Transverse colon (tissue), 4 donors: ENCODE measurements around the gene AP1B1. TPM values are rescaled to one million over a fixed set of nuclear protein-coding genes. Genes with fewer than 3 reads are reported as not detected.
"Not testable (repeated sequence)": the region's sequence is repeated elsewhere in the genome, so short reads cannot be mapped to it uniquely, and the experiment has no call there.

Source experiments
- DNase-seq: peaks from one replicate; pipeline ENCODE4 v3.0.0-alpha.2; 2019
- H3K27ac ChIP-seq, 4 donors: fragments of 200-600 bp; sonication (generic); 2 replicates each; pipeline ENCODE4 v1.5.1; 2016 to 2018; ENCODE audit warnings: inconsistent platforms in 4 of 4
- H3K27me3 ChIP-seq: fragments of 200-600 bp; sonication (generic); 2 replicates; pipeline ENCODE4 v1.5.1; 2017; ENCODE audit warnings: inconsistent platforms
- H3K36me3 ChIP-seq, 4 donors: fragments of 200-600 bp; sonication (generic); 2 replicates each; pipeline ENCODE4 v1.5.1; 2017 to 2019; ENCODE audit warnings: inconsistent platforms in 4 of 4
- H3K4me1 ChIP-seq, 4 donors: fragments of 200-600 bp; sonication (generic); 2 replicates each; pipeline ENCODE4 v1.5.1; 2017 to 2020; ENCODE audit warnings: inconsistent platforms in 4 of 4
- H3K4me3 ChIP-seq, 4 donors: fragments of 200-600 bp; sonication (generic); 1 replicate in 1 of 4; 2 replicates in 3 of 4; pipeline versions ENCODE4 v1.5.1 to v1.6.1; 2017 to 2019; ENCODE audit warnings: inconsistent platforms in 4 of 4
- H3K9me3 ChIP-seq, 2 donors: fragments of 200-600 bp; sonication (generic); 2 replicates each; pipeline ENCODE4 v1.5.1; 2017 to 2019; ENCODE audit warnings: inconsistent platforms in 2 of 2
- CTCF ChIP-seq, 5 experiments: fragments of 200-600 bp in 3 of 5; fragments of 450-650 bp in 2 of 5; sonication (generic) in 3 of 5; IDR thresholded peaks; 1 replicate in 2 of 5; 2 replicates in 3 of 5; pipeline ENCODE4 v1.5.1; 2016 to 2017; ENCODE audit warnings: antibody characterized with exemption in 5 of 5, inconsistent platforms in 3 of 5, mild to moderate bottlenecking in 2 of 5, moderate library complexity in 1 of 5
- EP300 ChIP-seq: sonication (generic); formaldehyde crosslinking; IDR thresholded peaks from one replicate; pipeline ENCODE4 v1.6.1; 2017; ENCODE audit warnings: antibody characterized with exemption, low read depth
- POLR2A ChIP-seq: fragments of 450-650 bp; IDR thresholded peaks from one replicate; pipeline ENCODE4 v1.6.1; 2016; ENCODE audit warnings: antibody characterized with exemption, mild to moderate bottlenecking, moderate library complexity
- POLR2AphosphoS5 ChIP-seq, 3 donors: sonication (generic); formaldehyde crosslinking; IDR thresholded peaks; one replicate each; pipeline ENCODE4 v1.6.1; 2016; ENCODE audit warnings: antibody characterized with exemption in 3 of 3
- WGBS, 2 donors: methylation state at CpG; one replicate each; pipeline ENCODE4 v1.1.5; 2018; ENCODE audit warnings: low coverage in 1 of 2; 5-methylcytosine and 5-hydroxymethylcytosine counted together
- in situ Hi-C, 4 donors: fragments of 200-750 bp; cut with MboI; loops; one replicate each; pipeline versions ENCODE4 v1.15.0 to v1.15.1; 2017; ENCODE audit warnings: low sequenced_read_pairs in 3 of 4, low pct_ligation_motif_present in 1 of 4, low pct_unique_long_range_greater_than_20kb in 1 of 4
- intact Hi-C: fragments of 100-400 bp; cut with DNase I; formaldehyde crosslinking; loops from one replicate; pipeline ENCODE4 v1.15.1; 2023; ENCODE audit warnings: low total_unique reads
- total RNA-seq, 4 donors: library from RNA; depleted of rRNA; stranded (reverse); fragments of >200 nt; gene quantifications; one replicate each; pipeline ENCODE4 v1.1.0, GENCODE V29; 2016

The AP1B1 gene
- total RNA-seq, 4 donors from 2014 or later: 45.6 to 107 (median 92.4) TPM

- H3K27me3 ChIP-seq: no peaks in the 10 kb centered on the region
- peaks cover 0 to 38% (median 22%) of the 10 kb centered on the region in 4 donors for H3K4me1 ChIP-seq
- WGBS, 2 donors: 88 to 93% methylated on average over 3 to 6 of the region's 6 CpGs
- TF ChIP-seq POLR2A: no peak
- TF ChIP-seq EP300: no peak
- no peak for TF ChIP-seq POLR2AphosphoS5 (IDR thresholded peaks at IDR 0.05)
- TF ChIP-seq CTCF (IDR thresholded peaks at IDR 0.05): no peak
- H3K27ac ChIP-seq: no peak overlapping the region
- no peak for DNase-seq
- in situ Hi-C loops (loop anchor here in 1 of 4 donors (25.0 kb wide), 1 partner anchor 93 kb away; no protein-coding TSS in a partner anchor), intact Hi-C loops (no loop called here)
- peaks cover 0 to 8% (median 2%) of the 10 kb centered on the region in 4 donors for H3K36me3 ChIP-seq
- H3K4me3 ChIP-seq: no peak overlapping the region
- H3K9me3 ChIP-seq: no peaks in the 10 kb centered on the region
These were observed 8.2 kb downstream of the AP1B1 start for GRCh38 chr22:29380032-29380781.

GRCh38 chr22:29379258-29379657, 9.1 kb downstream of the AP1B1 start:
- no peak overlapping the region for H3K27ac ChIP-seq
- DNase-seq: no peak

GRCh38 chr22:29377979-29378378, 10.4 kb downstream of the AP1B1 start:
- 17 to 67% methylated on average over 2 to 7 of the region's 7 CpGs for whole genome bisulfite sequencing, 2 donors

More at GRCh38 chr22:29379258-29379657, 9.1 kb downstream of the AP1B1 start:
- in situ Hi-C loops: loop anchor here in 1 of 4 donors (25.0 kb wide), 1 partner anchor 92 kb away; no protein-coding TSS in a partner anchor
- 81 to 83% methylated on average over 6 to 7 of the region's 7 CpGs for whole genome bisulfite sequencing, 2 donors
- intact Hi-C loops: no loop called here
- H3K27me3 ChIP-seq: no peaks in the 10 kb centered on the region
- no peaks in the 10 kb centered on the region for H3K9me3 ChIP-seq
- no peak overlapping the region for H3K4me3 ChIP-seq
- peaks cover 0 to 8% (median 2%) of the 10 kb centered on the region in 4 donors for H3K36me3 ChIP-seq
- peaks cover 0 to 29% (median 19%) of the 10 kb centered on the region in 4 donors for H3K4me1 ChIP-seq
- TF ChIP-seq EP300 (no peak), POLR2AphosphoS5 (IDR thresholded peaks at IDR 0.05) (no peak), CTCF (IDR thresholded peaks at IDR 0.05) (no peak), POLR2A (no peak)

GRCh38 chr22:29376705-29377104, 11.7 kb downstream of the AP1B1 start:
- in situ Hi-C loops: loop anchor here in 1 of 4 donors (25.0 kb wide), 1 partner anchor 89 kb away; no protein-coding TSS in a partner anchor
- H3K36me3 ChIP-seq, H3K27ac ChIP-seq, H3K27me3 ChIP-seq, H3K4me3 ChIP-seq, intact Hi-C loops, H3K4me1 ChIP-seq, DNase-seq, H3K9me3 ChIP-seq: not testable (repeated sequence)
- WGBS, 2 donors: 92% methylated on average over 5 of the region's 5 CpGs; no CpG with 5 or more reads in 1 of the 2 donors

More at GRCh38 chr22:29377979-29378378, 10.4 kb downstream of the AP1B1 start:
- Histone ChIP-seq H3K36me3 (peaks cover 0 to 8% (median 2%) of the 10 kb centered on the region in 4 donors), H3K4me1 (peaks cover 0 to 16% (median 9%) of the 10 kb centered on the region in 4 donors), H3K9me3 (no peaks in the 10 kb centered on the region), H3K27ac (no peak overlapping the region), H3K27me3 (no peaks in the 10 kb centered on the region), H3K4me3 (no peak overlapping the region)
- TF ChIP-seq POLR2A: no peak
- TF ChIP-seq CTCF (IDR thresholded peaks at IDR 0.05): no peak
- no peak for TF ChIP-seq EP300
- no peak for TF ChIP-seq POLR2AphosphoS5 (IDR thresholded peaks at IDR 0.05)
- intact Hi-C loops (no loop called here), in situ Hi-C loops (loop anchor here in 1 of 4 donors (25.0 kb wide), 1 partner anchor 91 kb away; no protein-coding TSS in a partner anchor)
- no peak for DNase-seq
